Stimulated activated CD4-positive, alpha-beta T cell treated with anti-CD3 and anti-CD28 coated beads, Interleukin-4, amount 100 ng/mL, for 48 hours (primary cell): ENCODE measurements around the gene SSBP4.
A peak's percentile ranks its signal among the peaks of the same experiment; 100 is the strongest.
"Not testable (repeated sequence)": the region's sequence is repeated elsewhere in the genome, so short reads cannot be mapped to it uniquely, and the experiment has no call there.

Experiments used
- DNase-seq, 2 donors: peaks; one replicate each; pipeline ENCODE4 v3.0.0-alpha.2; 2020; ENCODE audit warnings: low read depth in 2 of 2

The SSBP4 gene

DNA sequence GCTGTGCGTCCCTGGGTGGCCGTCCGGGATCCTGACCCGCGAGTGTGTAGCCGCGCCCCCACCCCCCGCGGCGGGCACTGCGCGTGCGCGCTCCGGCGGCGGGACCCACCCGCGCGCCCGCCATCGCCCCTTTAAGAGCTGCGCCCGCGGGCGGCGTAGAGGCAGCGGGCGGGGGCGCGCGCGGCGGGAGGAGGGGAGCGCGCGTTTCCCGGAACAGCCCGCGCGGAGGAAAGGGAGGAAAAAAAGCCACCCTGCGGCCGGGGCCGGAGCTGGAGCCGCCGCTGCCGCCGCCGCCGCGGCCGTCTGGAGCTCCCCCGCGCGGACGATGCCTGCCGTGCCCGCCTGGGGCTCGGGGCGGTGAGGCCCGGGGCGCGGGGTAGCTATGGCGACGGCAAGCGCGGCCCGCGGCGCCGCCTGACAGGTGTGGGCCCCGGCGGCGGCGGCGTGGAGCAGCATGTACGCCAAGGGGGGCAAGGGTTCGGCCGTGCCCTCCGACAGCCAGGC is at the start of gene SSBP4:
SSBP4 (plus strand) TSS at position 204 of the 504 bp plus-strand sequence; CDS start at position 455, 251 bp downstream.
- peak; percentile 56 to 60 for DNase-seq

- no peak for DNase-seq
Measured at GRCh38 chr19:18373407-18373891, 45.7 kb upstream of the SSBP4 start.

DNA sequence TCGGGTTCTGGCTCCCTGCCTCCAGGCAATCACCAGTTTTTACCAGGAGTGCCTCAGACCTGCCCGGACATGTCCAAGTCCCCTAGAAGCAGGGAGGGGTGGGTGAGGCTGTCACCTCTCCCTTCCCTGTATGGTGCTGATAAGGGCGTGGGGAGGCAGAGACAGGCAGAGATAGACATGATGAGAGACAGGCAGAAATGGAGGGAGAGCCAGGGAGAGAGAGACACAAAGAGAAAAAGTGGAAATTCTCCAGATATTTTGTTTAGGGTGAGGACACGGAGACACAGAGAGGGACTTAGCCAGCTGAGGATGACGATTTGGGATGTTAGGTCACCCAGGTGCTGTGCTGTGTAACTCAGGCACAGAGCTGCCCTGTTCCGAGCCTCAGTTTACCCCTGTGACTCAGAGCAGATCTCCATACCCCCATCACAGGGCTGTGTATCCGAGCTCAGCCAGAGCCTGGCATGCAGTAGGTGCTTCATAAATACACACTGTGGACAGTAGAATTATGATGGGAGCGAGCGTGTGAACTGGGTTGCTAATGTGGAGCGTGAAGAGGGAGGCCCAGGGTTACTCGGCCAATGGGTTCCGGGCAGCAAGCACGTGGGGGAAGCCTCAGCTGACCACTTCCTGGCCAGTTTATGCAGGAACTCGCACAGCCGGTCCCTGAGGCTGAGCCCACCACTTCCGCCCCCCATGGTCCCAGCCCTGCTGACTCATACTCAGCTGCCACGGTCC is 45.1 kb upstream of the SSBP4 start:
- peak in 1 of 2 donors; percentile 32 for DNase-seq

- DNase-seq: no peak
Measured at GRCh38 chr19:18377026-18377425, 42.2 kb upstream of the SSBP4 start.

DNA sequence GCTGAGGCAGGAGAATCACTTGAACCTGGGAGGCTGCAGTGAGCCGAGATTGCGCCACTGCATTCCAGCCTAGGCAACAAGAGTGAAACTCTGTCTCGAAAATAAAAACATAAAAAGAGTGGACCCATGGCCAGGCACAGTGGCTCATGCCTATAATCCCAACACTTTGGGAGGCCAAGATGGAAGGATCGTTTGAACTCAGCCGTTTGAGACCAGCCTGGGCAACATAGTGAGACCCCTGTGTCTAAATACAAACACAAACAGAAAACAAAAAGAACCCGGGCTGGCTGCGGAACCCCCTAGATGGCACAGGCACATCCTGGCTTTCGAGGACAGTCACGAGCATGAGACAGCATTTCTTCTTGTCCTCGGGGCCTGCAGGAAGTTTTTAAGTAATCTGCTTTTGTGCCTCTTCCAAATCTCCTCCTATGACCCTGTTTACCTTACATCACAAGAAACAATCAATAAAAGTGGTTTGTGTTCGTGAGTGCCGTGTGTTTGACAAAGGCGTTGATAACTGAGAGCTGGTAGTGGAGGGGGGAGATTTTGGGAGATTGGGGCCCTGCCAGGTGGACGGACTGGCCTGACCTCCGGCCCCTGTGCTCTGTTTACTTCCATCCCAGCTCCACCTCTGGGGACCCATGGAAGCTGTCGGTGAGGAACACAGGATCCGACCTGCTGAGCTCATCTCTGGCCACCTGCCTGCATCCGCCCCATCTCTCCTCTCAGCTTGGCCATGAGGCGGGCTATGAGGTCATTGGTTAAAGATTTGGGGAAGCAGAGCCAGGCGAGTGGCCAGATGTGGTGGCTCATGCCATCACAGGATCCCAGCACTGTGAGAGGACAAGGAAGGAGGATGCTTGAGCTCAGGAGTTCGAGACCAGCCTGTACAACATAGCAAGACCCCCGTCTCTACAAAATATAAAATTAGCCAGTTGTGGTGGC is 39.1 kb upstream of the SSBP4 start:
- DNase-seq: no peak

GRCh38 chr19:18380843-18381242 is 38.4 kb upstream of the SSBP4 start:
- no peak for DNase-seq

DNA sequence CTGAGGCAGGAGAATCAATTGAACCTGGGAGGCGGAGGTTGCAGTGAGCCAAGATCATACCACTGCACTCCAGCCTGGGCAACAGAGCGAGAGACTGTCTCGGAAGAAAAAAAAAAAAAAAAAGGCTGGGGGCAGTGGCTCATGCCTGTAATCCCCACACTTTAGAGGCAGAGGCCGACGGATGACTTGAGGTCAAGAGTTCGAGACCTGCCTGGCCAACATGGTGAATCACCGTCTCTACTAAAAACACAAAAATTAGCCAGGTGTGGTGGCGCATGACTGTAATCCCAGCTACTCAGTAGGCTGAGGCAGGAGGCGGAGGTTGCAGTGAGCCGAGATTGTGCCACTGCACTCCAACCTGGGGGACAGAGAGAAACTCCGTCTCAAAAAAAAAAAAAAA is 35.6 kb upstream of the SSBP4 start:
- DNase-seq: not testable (repeated sequence)

DNA sequence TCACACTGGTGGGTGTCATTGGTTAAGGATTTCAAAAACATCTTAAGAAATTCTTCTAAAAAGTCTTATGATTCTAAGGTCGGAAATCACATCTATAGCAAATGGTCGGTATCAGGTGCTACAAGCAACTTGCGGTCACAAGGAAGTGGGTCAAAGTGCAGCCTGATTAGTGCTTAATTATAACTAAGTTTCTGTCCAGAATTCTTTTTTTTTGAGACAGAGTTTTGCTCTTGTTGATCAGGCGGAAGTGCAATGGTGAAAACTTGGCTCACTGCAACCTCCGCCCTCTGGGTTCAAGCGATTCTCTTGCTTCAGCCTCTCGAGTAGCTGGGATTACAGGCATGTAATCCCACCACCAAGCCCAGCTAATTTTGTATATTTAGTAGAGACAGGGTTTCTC is 34.4 kb upstream of the SSBP4 start:
- no peak for DNase-seq

GRCh38 chr19:18385359-18385674 is 33.9 kb upstream of the SSBP4 start:
- DNase-seq: no peak

- DNase-seq: peak in 1 of 2 donors; percentile 26
Measured at GRCh38 chr19:18385675-18386542, 33.3 kb upstream of the SSBP4 start, which contains the start of gene GDF15. Gene GDF15, plus strand, starts transcription at chr19:18386158. Its CDS starts 32 bp downstream, at chr19:18386190.

DNA sequence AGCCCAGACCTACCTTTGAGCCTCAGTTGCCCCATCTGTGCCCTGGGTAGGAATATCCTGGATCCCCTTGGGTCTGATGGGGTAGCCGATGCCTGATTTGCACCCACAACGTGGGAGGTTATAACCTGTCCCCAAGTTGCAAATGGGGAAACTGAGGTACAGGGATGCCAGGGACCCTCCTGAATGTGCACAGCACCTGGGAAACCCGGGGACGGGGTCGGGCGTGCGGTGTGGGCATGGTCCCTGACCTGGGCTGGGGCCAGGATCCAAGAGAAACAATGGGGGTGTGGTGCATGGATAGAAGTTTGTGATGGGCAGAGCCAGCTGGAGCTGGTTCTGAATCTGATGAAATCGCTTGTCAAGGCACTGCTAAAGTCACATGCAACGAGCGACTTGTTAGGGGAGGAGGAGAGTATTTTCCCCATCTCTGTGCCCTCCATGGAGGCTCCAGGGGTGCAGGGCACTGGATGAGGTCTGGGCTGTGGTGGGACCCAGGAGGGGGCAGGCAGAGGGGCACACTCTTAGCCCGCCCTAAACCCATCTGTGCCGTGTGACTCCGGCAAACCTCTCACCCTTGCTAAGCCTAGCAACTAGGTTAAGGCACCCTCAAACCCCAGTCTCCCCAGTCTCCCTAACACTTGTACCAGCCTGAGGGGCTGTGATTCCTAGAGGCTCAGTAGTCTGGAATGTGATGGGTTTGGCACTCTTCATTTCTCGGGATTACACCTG is 32.5 kb upstream of the SSBP4 start:
- DNase-seq: no peak

DNA sequence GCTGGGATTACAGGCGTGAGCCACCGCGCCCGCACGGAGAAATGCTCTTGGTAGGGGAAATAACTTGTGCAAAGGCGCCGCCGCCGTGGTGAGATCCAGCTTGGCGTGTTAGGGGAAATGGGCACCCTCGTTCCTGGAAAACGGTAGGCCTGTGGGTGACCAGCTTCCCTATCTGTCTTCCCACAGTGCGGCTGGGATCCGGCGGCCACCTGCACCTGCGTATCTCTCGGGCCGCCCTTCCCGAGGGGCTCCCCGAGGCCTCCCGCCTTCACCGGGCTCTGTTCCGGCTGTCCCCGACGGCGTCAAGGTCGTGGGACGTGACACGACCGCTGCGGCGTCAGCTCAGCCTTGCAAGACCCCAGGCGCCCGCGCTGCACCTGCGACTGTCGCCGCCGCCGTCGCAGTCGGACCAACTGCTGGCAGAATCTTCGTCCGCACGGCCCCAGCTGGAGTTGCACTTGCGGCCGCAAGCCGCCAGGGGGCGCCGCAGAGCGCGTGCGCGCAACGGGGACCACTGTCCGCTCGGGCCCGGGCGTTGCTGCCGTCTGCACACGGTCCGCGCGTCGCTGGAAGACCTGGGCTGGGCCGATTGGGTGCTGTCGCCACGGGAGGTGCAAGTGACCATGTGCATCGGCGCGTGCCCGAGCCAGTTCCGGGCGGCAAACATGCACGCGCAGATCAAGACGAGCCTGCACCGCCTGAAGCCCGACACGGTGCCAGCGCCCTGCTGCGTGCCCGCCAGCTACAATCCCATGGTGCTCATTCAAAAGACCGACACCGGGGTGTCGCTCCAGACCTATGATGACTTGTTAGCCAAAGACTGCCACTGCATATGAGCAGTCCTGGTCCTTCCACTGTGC is 30.9 kb upstream of the SSBP4 start:
- peak; percentile 70 to 72 for DNase-seq

DNA sequence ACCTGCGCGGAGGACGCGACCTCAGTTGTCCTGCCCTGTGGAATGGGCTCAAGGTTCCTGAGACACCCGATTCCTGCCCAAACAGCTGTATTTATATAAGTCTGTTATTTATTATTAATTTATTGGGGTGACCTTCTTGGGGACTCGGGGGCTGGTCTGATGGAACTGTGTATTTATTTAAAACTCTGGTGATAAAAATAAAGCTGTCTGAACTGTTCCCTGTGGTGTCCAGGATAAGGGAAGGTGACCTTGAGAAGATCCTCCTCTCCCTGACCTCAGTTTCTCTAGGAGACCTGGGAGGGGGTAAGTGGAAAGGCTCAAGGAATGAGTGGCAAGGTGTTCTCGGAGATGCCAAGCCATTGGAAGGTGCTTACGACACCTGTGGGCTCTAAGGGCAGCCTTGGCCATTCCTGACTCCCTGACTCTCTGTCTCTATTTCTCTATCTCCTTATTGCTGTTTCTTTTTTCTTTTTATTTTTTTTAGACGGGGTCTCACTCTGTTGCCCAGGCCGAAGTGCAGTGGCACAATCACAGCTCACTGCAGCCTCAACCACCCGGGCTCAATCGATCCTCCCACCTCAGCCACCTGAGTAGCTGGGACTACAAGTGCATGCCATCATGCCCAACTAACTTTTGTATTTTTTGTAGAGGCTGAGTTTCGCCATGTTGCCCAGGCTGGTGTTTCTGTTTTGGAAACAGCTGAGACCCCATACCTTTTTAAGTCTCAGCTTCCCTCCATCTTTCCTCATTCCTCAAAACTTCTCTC is 30.1 kb upstream of the SSBP4 start:
- no peak for DNase-seq

GRCh38 chr19:18389726-18390064 is 29.5 kb upstream of the SSBP4 start:
- DNase-seq: no peak

DNA sequence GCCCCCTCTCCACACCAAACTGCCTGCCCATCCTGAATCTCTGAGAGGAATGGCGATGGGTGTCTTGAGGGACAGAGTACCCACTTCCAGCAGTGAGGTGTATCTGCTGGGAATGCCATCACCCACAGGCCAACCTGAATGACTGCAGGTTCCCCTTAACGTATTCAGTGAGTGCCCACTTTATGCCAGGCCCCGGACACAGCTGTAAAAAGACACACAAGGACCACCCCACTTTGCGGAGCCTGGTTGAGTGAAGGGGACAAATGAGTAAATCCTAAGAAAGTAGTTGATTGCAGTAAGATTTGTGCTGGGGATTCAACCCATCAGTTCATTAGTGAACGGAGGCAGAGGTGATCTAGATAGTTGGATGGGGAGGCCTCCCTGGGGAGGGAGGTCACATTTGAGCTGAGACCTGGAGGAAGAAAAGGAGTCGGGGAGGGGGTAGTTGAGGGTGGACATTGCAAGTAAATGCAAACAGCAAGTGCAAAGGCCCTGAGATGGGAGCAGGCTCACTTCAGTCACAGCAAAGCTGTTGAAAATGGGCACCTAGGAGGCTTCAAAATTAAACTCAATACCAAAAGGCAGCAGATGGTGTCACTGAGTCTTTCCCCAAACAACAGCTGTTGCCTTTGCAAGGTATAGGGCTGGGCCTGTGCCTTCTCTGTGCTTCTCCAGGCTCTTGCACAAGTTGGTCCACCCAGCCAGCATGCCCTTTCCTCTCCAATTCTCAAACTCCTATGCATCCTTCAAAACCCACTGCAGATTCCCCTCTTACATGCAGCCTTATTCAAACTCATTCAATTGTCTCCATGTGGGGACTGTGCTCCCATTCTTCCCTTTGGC is 28.9 kb upstream of the SSBP4 start:
- no peak for DNase-seq

DNA sequence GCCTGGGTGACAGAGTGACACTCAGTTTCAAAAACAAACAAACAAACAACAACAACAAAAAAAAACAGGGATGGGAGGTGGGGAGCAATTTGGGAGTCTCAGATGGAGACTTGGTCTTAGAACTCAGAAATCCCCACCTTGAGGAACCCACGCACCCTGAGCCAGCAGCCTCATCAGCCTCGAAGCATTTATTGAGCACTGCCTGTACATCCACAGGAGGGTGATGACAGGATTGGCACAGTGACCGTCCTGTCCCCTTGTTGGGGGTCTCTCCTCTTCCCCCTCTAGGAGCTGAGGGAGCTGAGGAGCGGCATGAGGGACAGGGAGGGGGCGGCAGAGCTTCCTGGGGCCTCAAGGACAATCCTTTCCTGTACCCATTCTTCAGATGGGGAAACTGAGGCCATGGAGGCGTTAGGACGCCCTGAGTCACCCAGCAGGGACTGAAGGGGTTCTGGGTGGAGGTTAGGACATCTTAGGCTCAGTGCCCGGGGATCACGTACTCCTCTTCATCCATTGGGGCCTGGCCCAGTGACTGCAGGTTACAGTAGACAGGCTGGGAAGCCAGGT is 27.6 kb upstream of the SSBP4 start:
- DNase-seq: no peak

DNA sequence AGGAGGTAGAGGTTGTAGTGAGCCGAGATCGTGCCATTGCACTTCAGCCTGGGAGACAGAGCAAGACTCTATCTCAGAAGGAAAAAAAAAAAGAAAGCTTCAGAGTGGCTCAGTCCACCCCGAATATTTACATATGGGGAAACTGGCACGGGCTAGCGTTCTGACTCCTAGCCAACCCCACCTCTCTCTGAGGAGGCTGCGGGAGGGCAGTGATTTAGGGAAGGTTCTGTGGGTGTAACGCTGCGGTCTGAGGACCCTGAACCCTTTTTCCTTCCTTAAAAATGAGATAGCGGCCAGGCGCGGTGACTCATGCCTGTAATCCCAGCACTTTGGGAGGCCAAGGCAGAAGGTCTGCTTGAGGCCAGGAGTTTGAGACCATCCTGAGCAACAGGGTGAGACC is 26.8 kb upstream of the SSBP4 start:
- no peak for DNase-seq

GRCh38 chr19:18392926-18393325 is 26.3 kb upstream of the SSBP4 start:
- no peak for DNase-seq
